NCI-H748 (cell line): ENCODE results near the gene INO80E.

Experiments used
- DNase-seq: peaks from one replicate; lab custom pipeline; 2025; ENCODE audit not compliant: unreplicated experiment; lab: John Stamatoyannopoulos, UW

The INO80E gene

GRCh38 chr16:29975134-29975538, 20.9 kb upstream of the INO80E start:
- DNase-seq = no peak

DNA sequence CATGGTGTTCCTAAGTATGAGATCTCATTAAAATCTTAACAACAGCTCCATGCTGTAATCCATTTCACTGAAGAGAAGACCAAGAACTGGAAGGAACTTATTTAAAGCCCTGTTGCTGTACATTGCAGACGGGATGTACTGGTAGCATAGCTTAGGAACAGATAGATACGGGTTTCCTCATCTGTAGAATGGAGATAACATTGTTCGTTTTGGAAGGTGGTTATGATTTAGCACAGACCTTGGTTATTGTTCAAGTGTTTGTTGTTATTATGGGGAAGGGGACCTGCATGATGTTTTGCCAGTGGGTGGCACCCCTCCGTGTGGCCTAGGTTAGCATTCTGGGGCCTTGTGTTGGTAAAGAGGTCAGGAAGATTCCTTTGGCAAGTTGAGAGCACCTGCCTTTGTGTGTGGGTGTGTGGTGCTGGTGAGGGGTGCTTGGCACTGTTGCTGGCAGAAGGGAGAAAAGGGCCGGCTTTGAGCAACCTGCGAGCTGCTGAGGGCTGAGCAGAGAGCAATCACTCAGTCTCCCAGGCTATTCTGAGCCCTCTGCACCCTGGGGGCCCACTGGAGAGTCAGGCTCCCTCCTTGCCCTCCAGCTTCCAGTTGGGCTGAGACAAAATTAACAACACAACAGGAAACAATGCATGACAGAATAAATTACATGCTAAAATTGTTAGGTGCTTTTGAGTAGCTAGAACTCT, 20.1 kb upstream of the INO80E start:
- no peak for DNase-seq

DNA sequence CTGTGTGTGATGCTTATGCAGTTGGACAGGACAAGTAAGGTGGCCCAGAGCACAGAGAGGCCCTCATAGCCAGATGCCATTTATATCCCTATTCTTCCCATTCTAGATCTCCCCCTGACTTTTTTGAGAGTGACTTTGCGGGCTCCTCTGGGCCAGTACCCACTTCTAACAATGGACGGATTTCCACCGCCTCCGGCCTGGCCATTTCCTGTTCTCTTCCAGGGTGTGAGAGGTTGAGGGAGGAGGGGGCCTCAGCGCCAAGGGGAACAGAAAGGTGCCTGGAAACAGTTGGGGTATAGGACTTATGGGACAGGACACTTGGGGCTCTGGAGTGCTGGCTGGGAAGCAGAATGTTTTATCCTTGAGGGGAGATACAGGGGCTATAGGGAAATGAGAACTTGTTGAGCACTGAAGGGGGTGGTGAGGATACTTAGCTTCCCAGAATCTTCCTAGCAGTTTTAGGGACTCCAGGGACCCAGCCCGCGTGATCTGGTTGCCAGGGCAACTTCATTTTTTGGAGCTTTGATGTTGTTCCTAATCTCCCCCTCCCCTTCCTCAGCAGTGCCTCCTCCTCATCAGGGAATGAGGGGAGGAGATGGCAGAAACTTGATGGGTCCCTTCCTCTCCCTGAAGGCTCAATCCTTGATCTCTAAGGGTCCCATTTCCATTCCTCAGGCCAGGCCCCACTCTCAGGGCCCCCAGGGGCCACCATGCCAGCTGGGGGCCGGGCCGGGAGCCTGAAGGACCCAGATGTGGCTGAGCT, 18.8 kb upstream of the INO80E start:
- no peak for DNase-seq

- DNase-seq = no peak
Observed at GRCh38 chr16:29978081-29978480, 18.0 kb upstream of the INO80E start.

DNA sequence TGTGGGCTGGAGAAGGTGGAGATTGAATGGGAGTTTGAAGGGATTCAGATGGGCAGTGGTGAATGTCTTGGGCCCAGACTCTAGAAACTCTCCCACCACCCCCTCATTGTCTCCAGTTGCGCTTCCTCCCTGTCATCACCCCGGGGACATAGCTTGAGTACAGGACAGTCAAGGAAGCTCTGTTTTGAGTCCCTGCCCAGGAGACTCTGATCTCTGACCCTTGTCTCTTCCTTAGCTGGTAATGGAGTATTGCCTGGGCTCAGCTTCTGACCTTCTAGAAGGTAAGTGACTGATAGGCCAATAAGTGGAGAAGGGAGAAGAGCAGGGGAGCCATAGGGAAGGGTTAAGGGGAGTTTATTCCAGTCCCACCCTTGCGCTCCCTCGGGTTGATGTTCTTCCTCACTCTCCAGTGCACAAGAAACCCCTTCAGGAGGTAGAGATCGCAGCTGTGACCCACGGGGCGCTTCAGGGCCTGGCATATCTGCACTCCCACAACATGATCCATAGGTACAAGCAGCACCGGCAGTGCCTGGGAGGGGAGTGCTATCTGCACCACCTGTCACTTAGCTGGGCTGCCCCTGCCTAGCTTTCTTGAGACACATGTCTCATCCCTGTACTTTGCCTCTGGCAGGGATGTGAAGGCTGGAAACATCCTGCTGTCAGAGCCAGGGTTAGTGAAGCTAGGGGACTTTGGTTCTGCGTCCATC, 17.3 kb upstream of the INO80E start:
- DNase-seq = no peak

GRCh38 chr16:29982560-29983419, 13.3 kb upstream of the INO80E start:
- no peak for DNase-seq

GRCh38 chr16:29983420-29984136, 12.5 kb upstream of the INO80E start:
- no peak for DNase-seq

- no peak for DNase-seq
Observed at GRCh38 chr16:29984137-29984763, 11.8 kb upstream of the INO80E start.

DNA sequence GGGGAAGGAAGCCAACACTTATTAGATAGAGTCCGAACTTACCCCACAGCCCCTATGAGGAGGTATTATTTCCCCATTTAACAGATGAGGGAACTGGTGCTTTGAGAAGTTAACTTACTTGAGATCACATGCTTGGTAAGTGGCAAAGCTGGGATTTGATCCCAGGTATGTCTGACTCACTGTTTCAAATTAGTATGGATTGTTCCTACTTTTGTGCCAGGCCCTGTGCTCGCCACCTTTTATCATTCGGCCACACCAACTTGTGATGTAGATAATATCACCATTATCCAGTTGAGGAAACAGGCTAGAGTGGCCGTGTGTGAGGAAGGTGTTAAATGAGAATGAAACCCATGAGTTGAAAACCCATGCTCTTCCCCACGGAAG, 11.3 kb upstream of the INO80E start:
- no peak for DNase-seq

DNA sequence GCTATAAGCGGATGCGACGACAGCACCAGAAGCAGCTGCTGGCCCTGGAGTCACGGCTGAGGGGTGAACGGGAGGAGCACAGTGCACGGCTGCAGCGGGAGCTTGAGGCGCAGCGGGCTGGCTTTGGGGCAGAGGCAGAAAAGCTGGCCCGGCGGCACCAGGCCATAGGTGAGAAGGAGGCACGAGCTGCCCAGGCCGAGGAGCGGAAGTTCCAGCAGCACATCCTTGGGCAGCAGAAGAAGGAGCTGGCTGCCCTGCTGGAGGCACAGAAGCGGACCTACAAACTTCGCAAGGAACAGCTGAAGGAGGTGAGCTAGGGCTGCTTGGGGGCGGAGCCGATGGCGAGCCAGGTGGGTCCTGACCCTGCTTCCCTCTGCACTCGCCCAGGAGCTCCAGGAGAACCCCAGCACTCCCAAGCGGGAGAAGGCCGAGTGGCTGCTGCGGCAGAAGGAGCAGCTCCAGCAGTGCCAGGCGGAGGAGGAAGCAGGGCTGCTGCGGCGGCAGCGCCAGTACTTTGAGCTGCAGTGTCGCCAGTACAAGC, 10.7 kb upstream of the INO80E start:
- DNase-seq = no peak

GRCh38 chr16:29986231-29986630, 9.8 kb upstream of the INO80E start:
- DNase-seq = no peak

- no peak for DNase-seq
Observed at GRCh38 chr16:29986931-29987330, 9.1 kb upstream of the INO80E start.

- DNase-seq = no peak
Observed at GRCh38 chr16:29987371-29988085, 8.5 kb upstream of the INO80E start.

GRCh38 chr16:29988346-29989075, 7.5 kb upstream of the INO80E start:
- DNase-seq = no peak

- no peak for DNase-seq
Observed at GRCh38 chr16:29989111-29989858, 6.8 kb upstream of the INO80E start.

GRCh38 chr16:29990034-29990433, 6.0 kb upstream of the INO80E start:
- DNase-seq = no peak

- DNase-seq = no peak
Observed at GRCh38 chr16:29990883-29991570, 5.0 kb upstream of the INO80E start.
